GM12878 (cell line): ENCODE measurements around the gene GOLIM4. TPM values are rescaled to one million over a fixed set of nuclear protein-coding genes. Genes with fewer than 3 reads are reported as not detected.

Source experiments
- ATF7 ChIP-seq: fragments of 450-650 bp; IDR thresholded peaks from 2 replicates; pipeline ENCODE4 v1.6.1; 2016; ENCODE audit warnings: low read depth, mild to moderate bottlenecking
- BACH1 ChIP-seq: fragments of 450-650 bp; IDR thresholded peaks from 2 replicates; pipeline ENCODE4 v1.6.1; 2017; ENCODE audit warnings: mild to moderate bottlenecking, borderline replicate concordance
- CTCF ChIP-seq, 3 experiments: IDR thresholded peaks in 2 of 3; conservative IDR thresholded peaks in 1 of 3; 2 replicates each; pipeline ENCODE4 v1.5.1; 2011; ENCODE audit warnings: low read depth in 3 of 3, low read length in 3 of 3, mild to moderate bottlenecking in 3 of 3, control low read depth in 2 of 3, moderate library complexity in 2 of 3, inconsistent platforms in 1 of 3, mixed read lengths in 1 of 3; ENCODE audit not compliant: control insufficient read depth in 2 of 3, insufficient read depth in 1 of 3; ENCODE audit errors: extremely low read depth in 1 of 3
- E2F4 ChIP-seq: IDR thresholded peaks from 2 replicates; pipeline ENCODE4 v1.6.1; 2012; ENCODE audit warnings: low read depth, low read length, improper control_type of control experiment
- HDAC2 ChIP-seq: fragments of 200-600 bp; sonication (generic); IDR thresholded peaks from 2 replicates; pipeline ENCODE4 v1.6.1; 2017
- MAX ChIP-seq: IDR thresholded peaks from 2 replicates; pipeline ENCODE4 v1.6.1; 2012; ENCODE audit warnings: low read depth, low read length, improper control_type of control experiment
- MTA2 ChIP-seq: fragments of 450-650 bp; IDR thresholded peaks from 2 replicates; pipeline ENCODE4 v1.6.1; 2016; ENCODE audit warnings: low read depth, mild to moderate bottlenecking, moderate library complexity
- NBN ChIP-seq: fragments of 450-650 bp; IDR thresholded peaks from 2 replicates; pipeline ENCODE4 v1.6.1; 2016
- PRDM15 ChIP-seq: fragments of 450-650 bp; formaldehyde crosslinking; IDR thresholded peaks from 2 replicates; pipeline ENCODE4 v1.4.0; 2020; ENCODE audit warnings: mild to moderate bottlenecking, moderate library complexity
- SMAD5 ChIP-seq: IDR thresholded peaks from 2 replicates; pipeline ENCODE4 v1.6.1; 2016; ENCODE audit warnings: antibody characterized with exemption, low read depth
- SP1 ChIP-seq: IDR thresholded peaks from one replicate; pipeline ENCODE4 v1.6.1; 2011; ENCODE audit warnings: low read depth, low read length
- ZBTB11 ChIP-seq: fragments of 450-650 bp; formaldehyde crosslinking; IDR thresholded peaks from 2 replicates; pipeline ENCODE4 v1.5.0; 2022; ENCODE audit warnings: mild to moderate bottlenecking, missing genetic modification characterization
- ZBTB40 ChIP-seq: fragments of 450-650 bp; IDR thresholded peaks from 2 replicates; pipeline ENCODE4 v1.6.1; 2016; ENCODE audit warnings: mild to moderate bottlenecking, moderate library complexity, borderline replicate concordance
- ZZZ3 ChIP-seq: IDR thresholded peaks from 2 replicates; pipeline ENCODE4 v1.6.1; 2011; ENCODE audit warnings: low read depth; ENCODE audit not compliant: control insufficient read depth, insufficient read length
- polyA plus RNA-seq, 11 experiments: library from polyadenylated mRNA; depleted of rRNA in 4 of 11; unstranded in 6 of 11; stranded (reverse) in 5 of 11; fragments of >200 nt; fragmentation: Nextera tagmentation in 4 of 11; fragmentation: Illumina TruSeq in 1 of 11; extraction: Ambion mirVana in 4 of 11; extraction: Trizol in 1 of 11; gene quantifications; 1 replicate in 1 of 11; 2 replicates in 10 of 11; pipeline versions ENCODE4 v1.2.1 to v1.2.3, GENCODE V29; 2011 to 2016; ENCODE audit warnings: inconsistent platforms in 2 of 11, missing spikeins in 2 of 11, low read depth in 1 of 11
- total RNA-seq, 4 experiments: library from RNA; depleted of rRNA in 3 of 4; stranded (reverse); fragments of >200 nt in 3 of 4; fragmentation: Illumina TruSeq in 1 of 4; extraction: Trizol in 1 of 4; gene quantifications; 2 replicates each; pipeline versions ENCODE4 v1.2.1 to v1.2.3, GENCODE V29; 2013 to 2021

GOLIM4 gene
- total and polyA plus RNA-seq, 10 of the 15 experiments (the other 5 are each of a cell fraction or from before 2014, with no cell fraction given) = 11.1 to 32.4 (median 19.3) TPM

GRCh38 chr3:168094877-168095610 lies 680 bp downstream of the GOLIM4 start (continued):
- no peak for TF ChIP-seq ZBTB40
- TF ChIP-seq MAX = no peak
- TF ChIP-seq MTA2 = no peak
- no peak for TF ChIP-seq E2F4
- TF ChIP-seq PRDM15 (CRISPR knock-in tag) = no peak
- peak; percentile 36 for TF ChIP-seq NBN
- TF ChIP-seq SMAD5 = peak; percentile 21; the same call in 1 of the 2 replicates
- no peak for TF ChIP-seq BACH1
- TF ChIP-seq ZZZ3 = no peak
- TF ChIP-seq ZBTB11 = no peak
- 0 out of 2 replicates have a peak, but pooled peaks have one; percentile 17 for TF ChIP-seq HDAC2
- no peak for TF ChIP-seq ATF7
- peak in 2 of 3 experiments; percentile 4 to 23; a peak in 1 of 6 replicates for TF ChIP-seq CTCF (IDR thresholded peaks at IDR 0.05 in 2 of 3, conservative IDR thresholded peaks at IDR 0.05 in 1 of 3; ENCODE audit: control insufficient read depth in 2 of 3, extremely low read depth in 1 of 3, insufficient read depth in 1 of 3, low read depth in 3 of 3, low read length in 3 of 3)
- TF ChIP-seq SP1 = no peak
